ENCODE measurements around the gene LRRC7. TPM values are rescaled to one million over a fixed set of nuclear protein-coding genes. Genes with fewer than 3 reads are reported as not detected.

LRRC7 gene
- total RNA-seq, 3 donors from 2014 or later: 0.27 TPM; not detected in 2

DNA sequence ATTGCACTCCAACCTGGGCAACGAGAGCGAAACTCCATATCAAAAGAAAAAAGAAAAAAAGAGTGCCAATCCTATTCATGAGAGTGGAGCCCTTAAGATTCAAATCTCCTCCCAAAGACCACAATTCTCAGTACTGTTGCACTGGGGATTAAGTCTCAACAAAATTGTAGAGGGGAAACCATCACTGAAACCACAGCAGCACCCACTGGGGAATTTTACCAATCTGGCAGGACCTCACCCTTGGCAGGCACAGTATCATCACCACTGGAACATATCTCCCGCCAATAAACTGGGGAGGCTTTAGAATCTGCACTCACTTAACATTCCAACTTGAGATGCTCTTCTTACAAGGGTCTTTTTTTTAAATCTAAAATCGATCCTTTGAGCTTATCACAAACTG lies 596.6 kb downstream of the LRRC7 start:
- DNase-seq: no peak
- Mint-ChIP-seq H3K9me3 (no peaks in the 10 kb centered on the region), H3K36me3 (ENCODE audit: insufficient read depth) (peaks cover 33% of the 10 kb centered on the region), H3K27me3 (ENCODE audit: low read depth) (no peaks in the 10 kb centered on the region), H3K4me3 (no peak overlapping the region), H3K4me1 (ENCODE audit: low read depth) (no peaks in the 10 kb centered on the region)
- ATAC-seq: no peak

GRCh38 chr1:70168283-70168682 lies 600.6 kb downstream of the LRRC7 start:
- Mint-ChIP-seq H3K4me3 (no peak overlapping the region), H3K9me3 (no peaks in the 10 kb centered on the region), H3K36me3 (ENCODE audit: insufficient read depth) (peaks cover 35% of the 10 kb centered on the region), H3K4me1 (ENCODE audit: low read depth) (peaks cover 3% of the 10 kb centered on the region), H3K27me3 (ENCODE audit: low read depth) (no peaks in the 10 kb centered on the region)
- ATAC-seq (no peak), DNase-seq (no peak)

GRCh38 chr1:70169018-70169839 lies 601.5 kb downstream of the LRRC7 start:
- Mint-ChIP-seq H3K36me3 (ENCODE audit: insufficient read depth) (peaks cover 37% of the 10 kb centered on the region), H3K27me3 (ENCODE audit: low read depth) (no peaks in the 10 kb centered on the region), H3K4me1 (ENCODE audit: low read depth) (peaks cover 3% of the 10 kb centered on the region), H3K4me3 (no peak overlapping the region), H3K9me3 (no peaks in the 10 kb centered on the region)
- ATAC-seq (peak in 1 of 2 donors; percentile 18), DNase-seq (no peak)

DNA sequence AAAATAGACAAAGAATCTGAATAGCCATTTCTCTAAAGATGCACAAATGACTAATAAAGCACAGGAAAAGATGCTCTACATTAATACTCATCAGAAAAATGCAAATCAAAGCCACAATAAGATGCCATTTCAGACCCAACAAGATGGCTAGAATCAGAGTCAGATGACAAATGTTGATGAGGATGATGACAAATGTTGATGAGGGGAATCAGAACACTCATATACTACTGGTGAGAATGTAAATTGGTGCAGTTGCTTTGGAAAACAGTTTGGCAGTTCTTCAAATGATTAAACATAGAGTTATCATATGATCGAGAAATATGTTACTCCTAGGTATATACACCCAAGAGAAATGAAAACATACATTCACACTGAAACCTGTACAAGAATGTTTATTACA lies 603.8 kb downstream of the LRRC7 start:
- Mint-ChIP-seq H3K9me3 (no peaks in the 10 kb centered on the region), H3K4me1 (ENCODE audit: low read depth) (peaks cover 3% of the 10 kb centered on the region), H3K27me3 (ENCODE audit: low read depth) (no peaks in the 10 kb centered on the region), H3K4me3 (no peak overlapping the region), H3K36me3 (ENCODE audit: insufficient read depth) (peaks cover 34% of the 10 kb centered on the region)
- DNase-seq (no peak), ATAC-seq (peak in 1 of 2 donors; percentile 10)

All from activated T-cell treated with anti-CD3 and anti-CD28 coated beads, Interleukin-2, amount 50 U/mL, for 4 hours (primary cell).